K562 (cell line): ENCODE data around the gene SLC7A4. TPM values are rescaled to one million over a fixed set of nuclear protein-coding genes. Genes with fewer than 3 reads are reported as not detected.

Source experiments
- ATAC-seq: fragments of 200-7000 bp; cut with Tn5 transposase; 3 replicates; pipeline ENCODE4 v1.9.1; 2020; ENCODE audit warnings: moderate library complexity
- BruUV-seq: library from RNA; stranded (reverse); fragments of 400-500 nt; replicated peaks from 2 replicates; lab custom pipeline; 2021; lab: Mats Ljungman, UMichigan
- CTCF ChIA-PET: fragments of 300-600 bp; formaldehyde crosslinking; extraction: SDS; loops from one replicate; lab custom pipeline; 2021; ENCODE audit warnings: low intra/inter-chr PET ratio; lab: Yijun Ruan, JAX
- POLR2A ChIA-PET: fragments of 300-600, 350-650 bp; sonication (Branson Sonifier 250); formaldehyde crosslinking; extraction: SDS; loops from one replicate; lab custom pipeline; 2021; ENCODE audit warnings: antibody characterized with exemption, inconsistent platforms; lab: Yijun Ruan, JAX
- DNase-seq, 4 experiments: peaks; one replicate each; pipeline versions ENCODE4 v3.0.0 to v3.0.0-alpha.2; 2011 to 2018; ENCODE audit warnings: low spot score in 3 of 4, mixed read lengths in 3 of 4; ENCODE audit errors: extremely low read depth in 1 of 4
- FAIRE-seq: peaks from 2 replicates; lab custom pipeline; 2011; peaks lifted over from hg19 to GRCh38; lab: Jason Lieb, UNC
- H2AFZ ChIP-seq: 2 replicates; pipeline ENCODE4 v1.6.0; 2011; ENCODE audit warnings: low read depth, low read length, control low read depth, inconsistent platforms
- H3K27ac ChIP-seq: fragments of 200-600 bp; 3 replicates; pipeline ENCODE4 v1.8.0; 2011; ENCODE audit warnings: low read depth, mild to moderate bottlenecking, control low read depth, inconsistent platforms, low read length, moderate library complexity, mixed read lengths; ENCODE audit errors: extremely low read depth
- H3K27me3 ChIP-seq, 2 experiments: fragments of 300-600 bp in 1 of 2; 2 replicates in 1 of 2; 3 replicates in 1 of 2; pipeline versions ENCODE4 v1.6.0 to v1.8.0; 2011; ENCODE audit warnings: inconsistent platforms in 2 of 2, low read length in 2 of 2, mild to moderate bottlenecking in 1 of 2, mixed read lengths in 1 of 2, moderate library complexity in 1 of 2; ENCODE audit not compliant: control insufficient read depth in 2 of 2, insufficient read depth in 2 of 2
- H3K36me3 ChIP-seq: fragments of 300-600 bp; 3 replicates; pipeline ENCODE4 v1.8.0; 2011; ENCODE audit warnings: mild to moderate bottlenecking, low read length, inconsistent platforms; ENCODE audit not compliant: control insufficient read depth, insufficient read depth
- H3K4me1 ChIP-seq, 2 experiments: fragments of 200-600 bp in 1 of 2; replicated peaks in 1 of 2; 2 replicates in 1 of 2; 3 replicates in 1 of 2; pipeline versions ENCODE4 v1.5.1 to v1.8.0; 2011; ENCODE audit warnings: inconsistent platforms in 2 of 2, low read length in 2 of 2, mild to moderate bottlenecking in 1 of 2, mixed read lengths in 1 of 2, moderate library complexity in 1 of 2; ENCODE audit not compliant: control insufficient read depth in 2 of 2, insufficient read depth in 2 of 2
- H3K4me2 ChIP-seq: 2 replicates; pipeline ENCODE4 v1.6.1; 2011; ENCODE audit warnings: low read length, control low read depth, inconsistent platforms, mixed read lengths; ENCODE audit not compliant: insufficient read depth
- H3K4me3 ChIP-seq: fragments of 200-600 bp; sonication (generic), shearing (Covaris generic); 2 replicates; pipeline ENCODE4 v1.5.1; 2016; ENCODE audit warnings: control low read depth, inconsistent platforms
- H3K79me2 ChIP-seq: fragments of 200-600 bp; 3 replicates; pipeline ENCODE4 v1.8.0; 2011; ENCODE audit warnings: low read length, inconsistent platforms; ENCODE audit not compliant: control insufficient read depth, insufficient read depth
- H3K9ac ChIP-seq, 2 experiments: 2 replicates each; pipeline versions ENCODE4 v1.6.0 to v1.6.1; 2011; ENCODE audit warnings: low read depth in 2 of 2, low read length in 2 of 2, control low read depth in 1 of 2, inconsistent platforms in 1 of 2, mild to moderate bottlenecking in 1 of 2, mixed read lengths in 1 of 2; ENCODE audit not compliant: insufficient read depth in 1 of 2
- H3K9me1 ChIP-seq: one replicate; pipeline ENCODE4 v1.6.0; 2011; ENCODE audit warnings: inconsistent platforms, mild to moderate bottlenecking, low read length, moderate library complexity; ENCODE audit not compliant: control insufficient read depth, insufficient read depth
- H3K9me3 ChIP-seq: replicated peaks from 2 replicates; pipeline ENCODE4 v1.5.1; 2011; ENCODE audit warnings: low read depth, low read length, inconsistent platforms; ENCODE audit not compliant: control insufficient read depth, insufficient read depth
- H4K20me1 ChIP-seq: replicated peaks from 2 replicates; pipeline ENCODE4 v1.6.1; 2011; ENCODE audit warnings: low read length, inconsistent platforms, mixed read lengths; ENCODE audit not compliant: control insufficient read depth, insufficient read depth
- ARID3B ChIP-seq: fragments of 250-450 bp; sonication (Bioruptor Pico); IDR thresholded peaks from 2 replicates; pipeline ENCODE4 v1.4.0; 2020; ENCODE audit warnings: borderline replicate concordance
- CHCHD3 ChIP-seq: fragments of 250-450 bp; sonication (Bioruptor Pico); IDR thresholded peaks from 2 replicates; pipeline ENCODE4 v2.1.2; 2022; ENCODE audit warnings: mild to moderate bottlenecking
- GABPB2 ChIP-seq: fragments of 250-450 bp; sonication (Bioruptor Pico); conservative IDR thresholded peaks from 2 replicates; pipeline ENCODE4 v1.5.1; 2021; ENCODE audit warnings: mild to moderate bottlenecking
- MYC ChIP-seq, 2 experiments: fragments of 250-450 bp in 1 of 2; sonication (Bioruptor Pico) in 1 of 2; IDR thresholded peaks; 2 replicates each; pipeline versions ENCODE4 v1.5.1 to v1.6.1; 2012 to 2021; ENCODE audit warnings: low read depth in 2 of 2, borderline replicate concordance in 1 of 2, improper control_type of control experiment in 1 of 2, low read length in 1 of 2, mild to moderate bottlenecking in 1 of 2, moderate library complexity in 1 of 2
- PURB ChIP-seq: sonication (generic); formaldehyde crosslinking; IDR thresholded peaks from 2 replicates; pipeline ENCODE4 v1.9.0; 2021; ENCODE audit warnings: low read depth, mild to moderate bottlenecking, missing genetic modification reagents
- RBM17 ChIP-seq: fragments of 200-400 bp; formaldehyde crosslinking; IDR thresholded peaks from 2 replicates; pipeline ENCODE4 v1.6.1; 2017; ENCODE audit warnings: low read depth, mild to moderate bottlenecking, low read length, borderline replicate concordance
- THRB ChIP-seq: fragments of 450-650 bp; formaldehyde crosslinking; conservative IDR thresholded peaks from 2 replicates; pipeline ENCODE4 v1.4.0; 2022; ENCODE audit warnings: mild to moderate bottlenecking, missing genetic modification characterization
- ZC3H4 ChIP-seq: sonication (generic); formaldehyde crosslinking; IDR thresholded peaks from 2 replicates; pipeline ENCODE4 v1.9.0; 2021; ENCODE audit warnings: missing genetic modification reagents, borderline replicate concordance
- ZNF124 ChIP-seq: sonication (generic); formaldehyde crosslinking; IDR thresholded peaks from 2 replicates; pipeline ENCODE4 v1.8.1; 2022; ENCODE audit warnings: missing genetic modification reagents
- ZNF57 ChIP-seq: fragments of 450-650 bp; formaldehyde crosslinking; IDR thresholded peaks from 2 replicates; pipeline ENCODE4 v1.4.0; 2020; ENCODE audit warnings: mild to moderate bottlenecking, moderate library complexity
- ZSCAN32 ChIP-seq: fragments of 450-650 bp; formaldehyde crosslinking; IDR thresholded peaks from 2 replicates; pipeline ENCODE4 v1.4.0; 2020; ENCODE audit warnings: mild to moderate bottlenecking, moderate library complexity
- WGBS: fragments of 100-300 bp; shearing (Covaris generic); methylation state at CpG from one replicate; pipeline ENCODE4 v1.1.6; 2016; ENCODE audit warnings: low coverage, mixed read lengths; ENCODE audit not compliant: insufficient coverage; ENCODE audit errors: missing lambda C conversion rate; 5-methylcytosine and 5-hydroxymethylcytosine counted together
- in situ Hi-C: fragments of 300-500 bp; cut with MboI; formaldehyde crosslinking; loops from 4 replicates; pipeline ENCODE4 v1.15.0; 2018; ENCODE audit warnings: inconsistent platforms, mixed read lengths
- intact Hi-C: fragments of 100-400 bp; cut with micrococcal nuclease; formaldehyde crosslinking; loops from 2 replicates; pipeline ENCODE4 v1.14.2; 2022
- polyA plus RNA-seq, 8 experiments: library from polyadenylated mRNA; depleted of rRNA in 4 of 8; stranded (reverse) in 5 of 8; unstranded in 3 of 8; fragments of >200 nt; fragmentation: Nextera tagmentation in 2 of 8; fragmentation: Illumina TruSeq in 1 of 8; extraction: Ambion mirVana in 2 of 8; extraction: Trizol in 1 of 8; gene quantifications; 2 replicates each; pipeline versions ENCODE4 v1.2.1 to v1.2.3, GENCODE V29; 2011 to 2014; ENCODE audit warnings: inconsistent platforms in 1 of 8, missing spikeins in 1 of 8
- total RNA-seq, 7 experiments: library from RNA; depleted of rRNA in 6 of 7; stranded (reverse); fragments of >200 nt in 6 of 7; fragmentation: Illumina TruSeq in 2 of 7; extraction: Trizol in 2 of 7; gene quantifications; 2 replicates each; pipeline versions ENCODE4 v1.2.1 to v1.2.3, GENCODE V29; 2011 to 2021; ENCODE audit warnings: low replicate concordance in 1 of 7
- TF ChIP-seq, protein P1 (sequence below): sonication (generic); formaldehyde crosslinking; IDR thresholded peaks from 2 replicates; pipeline ENCODE4 v1.8.1; 2023; ENCODE audit warnings: mild to moderate bottlenecking, missing genetic modification reagents
- TF ChIP-seq, protein P2 (sequence below): fragments of 450-650 bp; formaldehyde crosslinking; IDR thresholded peaks from 2 replicates; pipeline ENCODE4 v1.4.0; 2022; ENCODE audit warnings: missing genetic modification characterization

SLC7A4 gene
- total and polyA plus RNA-seq, 9 of the 15 experiments (the other 6 are each of a cell fraction or from before 2014, with no cell fraction given): not detected

DNA sequence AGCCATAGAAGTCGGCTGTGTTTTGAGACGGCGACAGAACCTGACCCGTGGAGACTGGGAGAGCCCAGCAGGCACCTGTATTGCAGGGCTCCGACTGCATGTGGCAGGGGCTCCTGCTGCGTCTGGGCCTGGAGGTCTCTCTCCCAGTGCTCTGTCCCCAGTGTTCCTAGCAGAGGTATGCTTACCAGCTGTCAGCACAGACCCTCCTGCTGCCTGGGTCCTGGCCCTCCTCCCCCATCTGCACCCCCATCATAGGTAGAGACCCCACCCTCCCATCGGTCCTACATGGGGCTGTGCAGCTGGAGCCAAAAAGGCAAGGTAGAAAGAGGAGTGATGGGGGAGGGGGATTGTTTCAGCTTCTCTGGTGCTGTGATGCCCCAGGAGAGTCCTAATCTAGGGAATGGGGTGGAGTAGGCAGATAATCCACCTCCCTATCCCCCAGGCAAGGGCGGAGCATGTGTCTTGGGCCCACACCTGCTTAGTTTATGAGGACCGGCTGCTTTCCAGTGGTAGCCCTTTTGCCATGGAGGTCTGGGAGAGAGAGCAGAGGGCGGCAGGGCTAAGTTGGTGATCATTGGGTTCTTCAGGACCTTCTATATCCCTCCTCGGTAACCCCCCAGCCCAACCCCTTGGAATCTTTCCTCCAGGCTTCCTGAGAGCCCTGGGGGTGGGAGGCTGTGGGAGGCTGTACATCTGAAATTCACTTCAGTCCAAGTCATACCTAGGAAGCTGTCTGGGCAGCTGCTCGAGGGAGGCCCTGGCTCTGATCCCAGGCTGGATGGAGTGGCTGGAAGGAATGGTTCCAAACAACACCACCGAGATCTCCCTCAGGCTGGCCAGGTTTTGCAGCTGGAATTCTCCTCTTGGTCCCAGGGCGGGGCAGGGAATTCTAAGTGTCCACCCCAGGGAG, 5.3 kb downstream of the SLC7A4 start:
- Histone ChIP-seq H3K4me3 (no peak overlapping the region), H3K79me2 (no peaks in the 10 kb centered on the region), H3K9ac (peak overlapping the region in 1 of 2 experiments; percentile 32; a peak in 2 of 4 replicates), H2AFZ (no peak overlapping the region), H3K9me3 (no peaks in the 10 kb centered on the region), H3K36me3 (no peaks in the 10 kb centered on the region), H4K20me1 (peaks cover 50% of the 10 kb centered on the region), H3K4me2 (no peak overlapping the region), H3K27me3 (peaks cover 45 to 70% of the 10 kb centered on the region in 2 experiments; a peak in 4 of 5 replicates), H3K27ac (no peak overlapping the region), H3K9me1 (peaks cover 4% of the 10 kb centered on the region), H3K4me1 (peaks cover 0 to 61% of the 10 kb centered on the region in 2 experiments; a peak in 3 of 5 replicates)
- in situ Hi-C loops: no loop called here
- FAIRE-seq: no peak
- DNase-seq: peak in 1 of 4 experiments; percentile 64
- intact Hi-C loops: no loop called here
- CTCF ChIA-PET: no interaction called here
- POLR2A ChIA-PET: interaction anchor here (0.5 to 10.2 kb wide), 9 partner anchors 9 to 1277 kb away, joined by 3 to 120 read pairs (median 5); partner anchors contain the start of genes LRRC74B, P2RX6 and THAP7
- 9% methylated on average over 14 of the region's 14 CpGs for WGBS
- BruUV-seq: no TSS peak
- no peak for ATAC-seq
- no peak for TF ChIP-seq RBM17
- TF ChIP-seq PURB: peak; percentile 13; the same call in 1 of the 2 replicates
- TF ChIP-seq ARID3B: peak; percentile 78; the same call in 1 of the 2 replicates
- peak; percentile 77; the same call in 1 of the 2 replicates for TF ChIP-seq THRB (CRISPR knock-in tag)
- TF ChIP-seq ZNF57 (CRISPR knock-in tag): no peak
- peak; percentile 19; the same call in 1 of the 2 replicates for TF ChIP-seq ZC3H4
- no peak for TF ChIP-seq MYC (IDR thresholded peaks at IDR 0.05; ENCODE audit: low read depth, low read length)
- no peak for TF ChIP-seq MYC (CRISPR knock-in tag; IDR thresholded peaks at IDR 0.05; ENCODE audit: borderline replicate concordance, low read depth)
- TF ChIP-seq, protein P1, sequence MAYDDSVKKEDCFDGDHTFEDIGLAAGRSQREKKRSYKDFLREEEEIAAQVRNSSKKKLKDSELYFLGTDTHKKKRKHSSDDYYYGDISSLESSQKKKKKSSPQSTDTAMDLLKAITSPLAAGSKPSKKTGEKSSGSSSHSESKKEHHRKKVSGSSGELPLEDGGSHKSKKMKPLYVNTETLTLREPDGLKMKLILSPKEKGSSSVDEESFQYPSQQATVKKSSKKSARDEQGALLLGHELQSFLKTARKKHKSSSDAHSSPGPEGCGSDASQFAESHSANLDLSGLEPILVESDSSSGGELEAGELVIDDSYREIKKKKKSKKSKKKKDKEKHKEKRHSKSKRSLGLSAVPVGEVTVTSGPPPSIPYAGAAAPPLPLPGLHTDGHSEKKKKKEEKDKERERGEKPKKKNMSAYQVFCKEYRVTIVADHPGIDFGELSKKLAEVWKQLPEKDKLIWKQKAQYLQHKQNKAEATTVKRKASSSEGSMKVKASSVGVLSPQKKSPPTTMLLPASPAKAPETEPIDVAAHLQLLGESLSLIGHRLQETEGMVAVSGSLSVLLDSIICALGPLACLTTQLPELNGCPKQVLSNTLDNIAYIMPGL: peak; percentile 78; the same call in 1 of the 2 replicates
- TF ChIP-seq GABPB2: no peak
- no peak for TF ChIP-seq ZNF124 (CRISPR knock-in tag)
- TF ChIP-seq ZSCAN32 (CRISPR knock-in tag): peak; percentile 38; the same call in 1 of the 2 replicates
- TF ChIP-seq CHCHD3 (CRISPR knock-in tag): no peak
- TF ChIP-seq, protein P2, sequence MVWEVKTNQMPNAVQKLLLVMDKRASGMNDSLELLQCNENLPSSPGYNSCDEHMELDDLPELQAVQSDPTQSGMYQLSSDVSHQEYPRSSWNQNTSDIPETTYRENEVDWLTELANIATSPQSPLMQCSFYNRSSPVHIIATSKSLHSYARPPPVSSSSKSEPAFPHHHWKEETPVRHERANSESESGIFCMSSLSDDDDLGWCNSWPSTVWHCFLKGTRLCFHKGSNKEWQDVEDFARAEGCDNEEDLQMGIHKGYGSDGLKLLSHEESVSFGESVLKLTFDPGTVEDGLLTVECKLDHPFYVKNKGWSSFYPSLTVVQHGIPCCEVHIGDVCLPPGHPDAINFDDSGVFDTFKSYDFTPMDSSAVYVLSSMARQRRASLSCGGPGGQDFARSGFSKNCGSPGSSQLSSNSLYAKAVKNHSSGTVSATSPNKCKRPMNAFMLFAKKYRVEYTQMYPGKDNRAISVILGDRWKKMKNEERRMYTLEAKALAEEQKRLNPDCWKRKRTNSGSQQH (CRISPR knock-in tag): peak; percentile 63; the same call in 1 of the 2 replicates
